Activated T-helper 9 cell treated with anti-CD3 and anti-CD28 coated beads, Interleukin-2, amount 50 U/mL, for 16 hours (primary cell): ENCODE measurements around the gene SLC35A3.
"Not testable (repeated sequence)": the region's sequence is repeated elsewhere in the genome, so short reads cannot be mapped to it uniquely, and the experiment has no call there.

Experiments
- DNase-seq: peaks from one replicate; pipeline ENCODE4 v3.0.0-alpha.2; 2020; ENCODE audit warnings: low read depth

The SLC35A3 gene

GRCh38 chr1:99969729-99970621 lies at the start of gene SLC35A3:
TSS of gene SLC35A3 (plus strand) at chr1:99969996. CDS start at chr1:99993555, 23,559 bp downstream.
- peak; percentile 66 for DNase-seq

- no peak for DNase-seq
Observed at GRCh38 chr1:99934801-99935200, 35.0 kb upstream of the SLC35A3 start.

GRCh38 chr1:99935534-99935933 lies 34.3 kb upstream of the SLC35A3 start:
- no peak for DNase-seq

- no peak for DNase-seq
Observed at GRCh38 chr1:99936071-99936470, 33.7 kb upstream of the SLC35A3 start.

GRCh38 chr1:99942723-99943122 lies 27.1 kb upstream of the SLC35A3 start:
- DNase-seq = no peak

- no peak for DNase-seq
Observed at GRCh38 chr1:99943223-99943794, 26.5 kb upstream of the SLC35A3 start.

GRCh38 chr1:99944192-99944591 lies 25.6 kb upstream of the SLC35A3 start:
- DNase-seq = no peak

GRCh38 chr1:99945174-99945573 lies 24.6 kb upstream of the SLC35A3 start:
- DNase-seq = no peak

GRCh38 chr1:99950486-99950885 lies 19.3 kb upstream of the SLC35A3 start:
- DNase-seq = no peak

GRCh38 chr1:99952522-99952921 lies 17.3 kb upstream of the SLC35A3 start:
- DNase-seq = no peak

- no peak for DNase-seq
Observed at GRCh38 chr1:99955375-99955774, 14.4 kb upstream of the SLC35A3 start.

- DNase-seq = no peak
Observed at GRCh38 chr1:99956755-99957154, 13.0 kb upstream of the SLC35A3 start.

- DNase-seq = no peak
Observed at GRCh38 chr1:99957818-99958217, 12.0 kb upstream of the SLC35A3 start.

GRCh38 chr1:99959189-99959705 lies 10.5 kb upstream of the SLC35A3 start:
- not testable (repeated sequence) for DNase-seq

- DNase-seq = not testable (repeated sequence)
Observed at GRCh38 chr1:99960260-99960659, 9.5 kb upstream of the SLC35A3 start.

GRCh38 chr1:99963041-99963795 lies 6.6 kb upstream of the SLC35A3 start:
- no peak for DNase-seq

- DNase-seq = no peak
Observed at GRCh38 chr1:99964806-99965205, 5.0 kb upstream of the SLC35A3 start.

GRCh38 chr1:99965646-99966375 lies 4.0 kb upstream of the SLC35A3 start:
- no peak for DNase-seq

GRCh38 chr1:99968214-99968613 lies 1.6 kb upstream of the SLC35A3 start:
- DNase-seq = no peak

GRCh38 chr1:99969260-99969728 lies 502 bp upstream of the SLC35A3 start:
- DNase-seq = no peak

GRCh38 chr1:99970713-99971255 lies 988 bp downstream of the SLC35A3 start:
- DNase-seq = no peak
